Ovary (tissue), 9 donors: ENCODE measurements around the gene NCAPG. TPM values are rescaled to one million over a fixed set of nuclear protein-coding genes. Genes with fewer than 3 reads are reported as not detected.

Source experiments
- DNase-seq, 5 donors: peaks; one replicate each; pipeline ENCODE4 v3.0.0-alpha.2; 2019 to 2020
- H3K27ac ChIP-seq, 2 donors: fragments of 200-600 bp; one replicate each; pipeline versions ENCODE4 v1.5.1 to v1.8.0; 2019 to 2022
- H3K27me3 ChIP-seq: fragments of 200-600 bp; one replicate; pipeline ENCODE4 v1.8.0; 2022
- H3K36me3 ChIP-seq: fragments of 200-600 bp; sonication (generic); one replicate; pipeline ENCODE4 v1.5.1; 2019
- H3K4me1 ChIP-seq: one replicate; pipeline ENCODE4 v1.8.1; 2013; ENCODE audit warnings: mild to moderate bottlenecking, moderate library complexity; ENCODE audit not compliant: insufficient read depth
- H3K4me3 ChIP-seq: fragments of 200-600 bp; sonication (generic); one replicate; pipeline ENCODE4 v1.5.1; 2017
- H3K9me3 ChIP-seq, 2 donors: fragments of 200-600 bp in 1 of 2; sonication (generic) in 1 of 2; one replicate each; pipeline versions ENCODE4 v1.5.1 to v1.8.1; 2013 to 2019; ENCODE audit warnings: mild to moderate bottlenecking in 1 of 2, moderate library complexity in 1 of 2
- CTCF ChIP-seq, 3 donors: fragments of 450-650 bp in 2 of 3; fragments of 200-600 bp in 1 of 3; IDR thresholded peaks; one replicate each; pipeline versions ENCODE4 v1.5.1 to v1.8.0; 2016 to 2022; ENCODE audit warnings: antibody characterized with exemption in 3 of 3, mild to moderate bottlenecking in 1 of 3
- EP300 ChIP-seq: sonication (generic); formaldehyde crosslinking; IDR thresholded peaks from one replicate; pipeline ENCODE4 v1.6.1; 2017; ENCODE audit warnings: antibody characterized with exemption
- POLR2A ChIP-seq: fragments of 450-650 bp; IDR thresholded peaks from one replicate; pipeline ENCODE4 v1.6.1; 2017; ENCODE audit warnings: antibody characterized with exemption, mild to moderate bottlenecking, moderate library complexity
- WGBS, 3 donors: extraction: QIAGEN DNeasy Blood & Tissue Kit in 1 of 3; methylation state at CpG; one replicate each; pipeline versions ENCODE4 v1.1.5 to v1.1.7; 2013 to 2017; 5-methylcytosine and 5-hydroxymethylcytosine counted together
- intact Hi-C, 4 donors: fragments of 100-400 bp; cut with DNase I; formaldehyde crosslinking; loops; one replicate each; pipeline versions ENCODE4 v1.11.0 to v1.15.1; 2022 to 2023
- polyA plus RNA-seq, 2 donors: library from polyadenylated mRNA; stranded (reverse); fragments of 200-250 nt in 1 of 2; fragments of 350-450 nt in 1 of 2; fragmentation: Illumina TruSeq in 1 of 2; extraction: RNeasy Lipid Tissue Mini Kit (QIAGEN cat#74804) in 1 of 2; gene quantifications; one replicate each; pipeline ENCODE4 v1.2.3, GENCODE V29; 2013 to 2014
- total RNA-seq, 7 donors: library from RNA; depleted of rRNA in 2 of 7; stranded (reverse); fragments of >200 nt in 2 of 7; fragmentation: NEBNext Ultra II Directional in 3 of 7; extraction: Animal tissue kit (Norgen Biotek cat#: 25700) in 3 of 7; gene quantifications; one replicate each; pipeline versions ENCODE4 v1.1.0 to v1.2.4, GENCODE V29; 2016 to 2023
- donor health status: DM: no; HTN: no; CAD: no; lungs with moderate emphysema.
- donor health status: DM: no; HTN: no; CAD: no.
- donor health status: Bipolar disorder and iron deficiency.
- donor health status: DM: yes; HTN: yes; CAD: no.
- donor health status: DM: no; HTN: no; CAD: no.
- donor health status: DM: yes; HTN: yes; CAD: no.

NCAPG gene
- total and polyA plus RNA-seq, 9 donors = 0.25 to 1.9 (median 0.48) TPM; not detected in 2

- Histone ChIP-seq H3K36me3 (no peaks in the 10 kb centered on the region), H3K4me3 (peak overlapping the region; percentile 24), H3K27ac (no peak overlapping the region), H3K4me1 (peaks cover 7% of the 10 kb centered on the region), H3K9me3 (no peaks in the 10 kb centered on the region), H3K27me3 (no peaks in the 10 kb centered on the region)
- 6 to 9% (median 6%) methylated on average over 31 of the region's 31 CpGs for WGBS, 3 donors
- DNase-seq = no peak
- intact Hi-C loops = no loop called here
- no peak for TF ChIP-seq POLR2A
- no peak for TF ChIP-seq EP300
- no peak for TF ChIP-seq CTCF (IDR thresholded peaks at IDR 0.05)
Measured at GRCh38 chr4:17780501-17781299, 30.1 kb upstream of the NCAPG start.

GRCh38 chr4:17781300-17782287, 29.2 kb upstream of the NCAPG start, which contains the start of gene FAM184B:
Gene FAM184B, minus strand, starts transcription at chr4:17781621. Its CDS starts 322 bp downstream, at chr4:17781299.
- H3K9me3 ChIP-seq = no peaks in the 10 kb centered on the region
- no peaks in the 10 kb centered on the region for H3K36me3 ChIP-seq
- intact Hi-C loops = no loop called here
- no peak for DNase-seq
- H3K4me1 ChIP-seq = peaks cover 7% of the 10 kb centered on the region
- H3K4me3 ChIP-seq = peak within 1 kb of the TSS; percentile 24
- no peaks in the 10 kb centered on the region for H3K27me3 ChIP-seq
- TF ChIP-seq EP300 = no peak
- TF ChIP-seq POLR2A = no peak
- no peak for TF ChIP-seq CTCF (IDR thresholded peaks at IDR 0.05)
- no peak within 1 kb of the TSS for H3K27ac ChIP-seq
- 2% methylated on average over 79 to 82 of the region's 82 CpGs for WGBS, 3 donors

GRCh38 chr4:17785858-17786257, 24.9 kb upstream of the NCAPG start:
- no peak for DNase-seq
- H3K27me3 ChIP-seq = no peaks in the 10 kb centered on the region
- peaks cover 7% of the 10 kb centered on the region for H3K4me1 ChIP-seq
- H3K36me3 ChIP-seq = no peaks in the 10 kb centered on the region
- no peak overlapping the region for H3K4me3 ChIP-seq
- TF ChIP-seq EP300 = no peak
- no peak for TF ChIP-seq CTCF (IDR thresholded peaks at IDR 0.05)
- TF ChIP-seq POLR2A = no peak
- intact Hi-C loops = no loop called here
- no peak overlapping the region for H3K27ac ChIP-seq
- no peaks in the 10 kb centered on the region for H3K9me3 ChIP-seq
- 60 to 64% (median 61%) methylated on average over 5 of the region's 5 CpGs for WGBS, 3 donors

GRCh38 chr4:17786567-17786966, 24.2 kb upstream of the NCAPG start:
- Histone ChIP-seq H3K4me1 (peaks cover 3% of the 10 kb centered on the region), H3K27ac (no peak overlapping the region), H3K36me3 (no peaks in the 10 kb centered on the region), H3K4me3 (no peak overlapping the region), H3K27me3 (no peaks in the 10 kb centered on the region), H3K9me3 (no peaks in the 10 kb centered on the region)
- no peak for TF ChIP-seq EP300
- TF ChIP-seq POLR2A = no peak
- TF ChIP-seq CTCF (IDR thresholded peaks at IDR 0.05) = no peak
- WGBS, 3 donors = 42 to 57% (median 53%) methylated on average over 5 of the region's 5 CpGs
- intact Hi-C loops = no loop called here
- DNase-seq = no peak
